Activated T-helper 1 cell treated with Interleukin-2 at 50 U/mL for 16 hours (primary cell): ENCODE results near the gene FAM229A.
A peak's percentile ranks its signal among the peaks of the same experiment; 100 is the strongest.
"Not testable (repeated sequence)": the region's sequence is repeated elsewhere in the genome, so short reads cannot be mapped to it uniquely, and the experiment has no call there.

Experiments used
- DNase-seq: peaks from one replicate; pipeline ENCODE4 v3.0.0-alpha.2; 2020; ENCODE audit warnings: low read depth

FAM229A gene, protein sequence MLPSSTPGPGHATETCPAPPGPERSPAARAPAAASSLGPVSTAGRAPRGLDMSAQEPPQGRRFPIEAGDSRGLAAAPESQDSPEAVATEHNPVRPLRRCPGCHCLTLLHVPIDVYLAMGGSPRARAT

DNA sequence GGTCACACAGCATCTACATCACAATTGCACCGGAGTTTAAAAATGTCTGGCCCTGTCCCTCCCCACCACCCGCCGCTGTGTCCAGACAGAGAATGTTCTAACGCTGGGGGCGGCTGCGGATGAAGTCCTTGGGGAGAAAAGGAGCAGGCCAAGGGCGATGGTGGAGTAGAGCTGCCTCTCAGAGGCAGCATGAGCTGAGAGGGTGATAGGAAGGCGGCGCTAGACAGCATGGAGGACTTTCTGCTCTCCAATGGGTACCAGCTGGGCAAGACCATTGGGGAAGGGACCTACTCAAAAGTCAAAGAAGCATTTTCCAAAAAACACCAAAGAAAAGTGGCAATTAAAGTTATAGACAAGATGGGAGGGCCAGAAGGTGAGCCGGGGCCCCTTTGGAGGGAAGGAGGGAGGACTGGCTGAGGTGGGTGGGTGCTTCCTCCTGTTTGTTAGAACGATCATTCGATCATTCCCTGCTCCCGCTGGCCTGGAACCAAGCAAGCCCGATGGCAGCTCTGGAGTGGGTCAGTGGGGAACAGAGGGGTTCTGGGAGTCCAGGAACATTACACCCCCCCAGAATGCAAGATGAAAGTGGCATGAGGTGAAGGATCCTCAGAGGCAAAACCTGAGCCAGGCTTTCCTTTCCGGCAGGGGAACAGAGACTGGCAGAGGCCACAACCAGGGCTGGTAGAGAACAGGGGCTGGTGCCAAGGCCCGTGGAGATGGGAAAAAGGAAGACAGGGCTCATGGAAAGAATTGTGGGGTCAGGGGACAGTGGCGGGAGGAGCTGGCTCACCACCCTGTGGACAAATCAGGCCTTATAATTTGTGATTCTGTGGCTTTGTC lies at the start of gene FAM229A, which contains the start of gene TSSK3:
Gene FAM229A (minus strand): TSS at position 12 of the 840 bp plus-strand sequence. CDS start 394 bp downstream, outside the sequence.
Gene TSSK3 (plus strand): TSS at position 66 of the 840 bp plus-strand sequence. CDS start 163 bp downstream, at position 229.
- DNase-seq: no peak

DNA sequence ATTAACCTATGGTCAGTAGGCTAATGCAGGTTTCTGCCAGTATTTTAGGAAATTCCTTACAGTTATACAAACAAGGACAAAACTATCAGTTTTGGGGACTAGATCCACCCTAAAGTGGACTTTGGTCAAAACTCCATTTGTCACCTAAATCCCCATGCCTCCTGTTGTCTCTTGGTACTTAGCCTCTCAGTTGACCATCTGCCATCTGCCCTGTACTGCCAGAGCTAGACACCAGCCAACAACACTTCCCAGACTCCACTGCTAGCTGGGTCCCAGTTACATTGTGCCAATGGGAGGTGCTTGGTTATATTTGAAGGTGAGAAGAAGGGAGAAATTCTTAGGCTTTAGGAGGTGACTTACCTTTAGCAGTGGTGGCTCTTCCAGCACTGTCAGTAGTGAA lies 49.0 kb upstream of the FAM229A start:
- DNase-seq: no peak

DNA sequence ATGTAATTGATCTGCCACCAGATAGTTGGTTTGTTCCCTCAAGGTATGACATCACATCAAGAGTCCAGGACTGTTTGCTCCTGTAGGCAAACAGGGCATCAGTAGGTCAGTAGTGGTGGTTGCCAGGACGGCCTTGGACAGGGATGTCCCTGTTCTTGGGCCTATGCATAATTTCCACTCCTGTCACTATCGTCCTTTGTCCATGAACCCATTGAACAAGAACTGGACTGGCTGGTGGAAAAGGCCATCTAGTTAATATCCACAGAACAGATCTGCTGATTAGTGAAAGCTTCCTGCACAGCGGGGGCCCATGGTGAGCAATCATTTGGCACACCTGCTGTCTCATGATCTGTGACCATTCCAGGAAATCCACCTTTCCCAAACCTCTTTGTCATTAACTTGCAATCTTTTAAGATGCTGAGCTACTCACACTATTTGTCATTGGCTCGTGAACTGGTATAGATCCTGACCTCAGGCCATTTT lies 44.4 kb upstream of the FAM229A start:
- no peak for DNase-seq

DNA sequence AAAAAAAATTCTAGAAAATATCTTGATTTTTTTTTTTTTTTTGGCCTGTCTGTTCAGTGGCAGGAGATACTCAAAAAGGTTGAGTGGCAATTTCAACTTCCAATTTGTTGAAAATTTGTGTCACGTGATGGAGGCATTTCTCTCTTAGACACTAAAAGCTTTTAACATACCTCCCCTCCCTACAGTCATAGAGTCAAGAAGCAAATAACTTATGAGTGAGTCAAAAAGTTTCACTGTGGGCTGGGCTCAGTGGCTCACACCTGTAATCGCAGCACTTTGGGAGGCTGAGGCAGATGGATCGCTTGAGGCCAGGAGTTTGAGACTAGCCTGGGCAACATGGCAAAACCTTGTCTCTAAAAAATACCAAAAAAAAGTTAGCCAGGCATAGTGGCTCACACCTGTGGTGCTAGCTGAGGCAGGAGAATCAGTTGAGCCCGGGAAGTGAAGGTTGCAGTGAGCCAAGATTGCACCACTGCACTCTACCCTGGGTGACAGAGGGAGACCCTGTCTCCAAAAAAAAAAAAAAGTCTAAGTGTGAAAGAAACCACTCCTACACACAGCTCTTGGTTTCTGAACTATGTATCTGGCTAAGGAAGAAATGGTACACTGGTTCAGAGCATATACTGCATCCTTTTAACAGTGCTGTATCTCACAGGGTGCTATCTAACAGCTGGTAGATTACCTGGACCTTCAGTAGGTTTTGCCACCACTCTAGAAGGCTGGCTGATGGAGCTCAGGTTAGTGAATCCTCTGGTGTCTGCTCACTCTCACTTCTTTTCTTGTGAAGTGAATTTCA lies 43.6 kb upstream of the FAM229A start:
- no peak for DNase-seq

DNA sequence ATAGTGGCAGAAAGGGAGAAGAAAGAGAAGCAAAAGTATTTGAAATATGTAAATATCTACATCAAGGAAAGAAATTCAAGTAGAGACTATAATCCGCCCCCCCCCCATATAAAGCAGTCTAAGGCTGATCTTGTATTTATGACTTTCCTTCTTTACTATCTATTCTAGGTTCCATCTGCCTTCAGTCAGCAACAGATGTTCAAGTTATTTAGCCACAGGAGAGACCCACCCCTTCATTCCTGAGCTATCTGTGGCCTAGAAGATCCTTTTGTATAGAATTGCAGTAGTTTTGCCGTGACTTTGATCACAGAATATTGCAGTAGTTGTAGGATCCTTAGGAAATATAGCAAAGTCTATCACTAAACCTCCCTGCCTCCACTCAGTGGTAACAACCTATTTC lies 42.7 kb upstream of the FAM229A start:
- DNase-seq: no peak

DNA sequence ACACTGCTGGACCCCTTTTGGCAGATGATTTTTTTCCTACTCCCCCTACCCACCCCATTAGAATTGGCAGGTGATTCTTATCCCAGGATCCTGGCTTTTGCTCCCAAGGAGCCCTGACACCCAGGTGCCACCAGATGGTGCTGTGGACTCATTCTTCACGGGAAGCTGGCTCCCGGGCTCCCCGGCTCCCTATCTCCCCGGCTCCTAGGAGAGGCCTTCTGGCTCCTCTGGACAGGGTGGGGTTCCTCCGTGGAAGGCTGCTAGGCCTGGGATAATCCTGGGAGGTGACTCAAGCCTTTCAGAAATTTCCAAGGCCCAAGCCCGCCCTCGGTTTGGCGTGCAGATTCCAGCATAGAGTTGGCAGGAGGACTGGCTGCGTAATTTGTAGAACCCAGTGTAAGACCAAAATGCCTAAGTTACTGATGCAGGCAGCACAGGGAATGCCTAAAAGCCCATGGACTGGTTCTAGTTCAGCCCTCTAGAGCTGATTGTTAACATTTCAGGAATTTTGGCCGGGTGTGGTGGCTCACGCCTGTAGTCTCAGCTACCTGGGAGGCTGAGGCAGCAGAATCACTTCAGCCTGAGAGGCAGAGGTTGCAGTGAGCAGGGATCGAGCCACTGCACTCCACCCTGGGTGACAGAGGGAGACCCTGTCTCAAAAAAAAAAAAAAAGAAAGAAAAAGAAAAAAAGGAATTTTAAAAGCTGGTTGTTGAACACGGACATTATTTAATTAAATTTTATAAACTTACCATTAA lies 38.8 kb upstream of the FAM229A start:
- DNase-seq: peak; percentile 31

DNA sequence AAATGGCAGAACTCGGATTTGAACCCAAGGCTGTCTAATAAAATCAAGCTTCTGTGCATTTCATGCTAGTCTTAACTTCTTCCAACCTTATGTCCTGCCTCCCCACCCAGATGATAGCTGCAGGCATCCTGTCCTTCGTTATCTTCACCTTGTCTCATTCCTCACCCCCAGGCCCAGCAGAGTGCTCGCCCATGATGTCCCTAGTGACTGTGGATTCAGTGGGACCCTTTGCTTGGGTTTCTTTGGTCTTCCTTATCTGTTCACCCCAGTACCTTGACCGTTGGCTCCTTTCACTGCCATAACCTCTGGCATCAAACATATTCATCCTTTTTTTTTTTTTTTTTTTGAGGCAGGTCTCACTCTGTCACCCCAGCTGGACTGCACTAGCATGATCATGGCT lies 37.6 kb upstream of the FAM229A start:
- no peak for DNase-seq

DNA sequence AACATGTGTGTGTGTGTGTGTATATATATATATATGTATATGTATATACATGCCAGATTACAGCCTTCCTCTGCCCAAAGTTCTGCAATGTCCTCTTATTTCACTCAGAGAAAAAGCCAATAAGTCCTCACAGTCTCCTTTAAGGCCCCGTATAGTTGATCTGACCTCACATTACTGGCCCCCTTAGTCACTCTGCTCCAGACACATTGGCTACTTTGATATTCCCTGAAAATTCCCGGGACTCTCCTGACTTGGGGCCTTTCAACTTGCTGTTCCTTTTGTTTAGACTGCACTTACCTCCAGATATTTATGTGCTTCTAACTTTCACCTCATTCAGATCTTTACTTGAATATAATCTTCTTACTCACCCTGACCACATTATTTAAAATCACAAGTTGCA lies 36.1 kb upstream of the FAM229A start:
- DNase-seq: no peak

DNA sequence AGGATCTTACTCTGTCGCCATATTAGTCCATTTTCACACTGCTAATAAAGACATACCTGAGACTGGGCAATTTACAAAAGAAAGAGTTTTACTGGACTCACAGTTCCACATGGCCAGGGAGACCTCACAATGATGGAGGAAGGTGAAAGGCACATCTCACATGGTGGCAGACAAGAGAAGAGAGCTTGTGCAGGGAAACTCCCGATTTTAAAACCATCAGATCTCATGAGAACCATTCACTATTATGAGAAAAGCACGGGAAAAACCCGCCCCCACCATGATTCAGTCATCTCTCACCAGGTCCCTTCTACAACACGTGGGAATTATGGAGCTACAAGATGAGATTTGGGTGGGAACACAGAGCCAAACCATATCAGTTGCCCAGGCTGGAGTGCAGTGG lies 34.2 kb upstream of the FAM229A start:
- DNase-seq: not testable (repeated sequence)

DNA sequence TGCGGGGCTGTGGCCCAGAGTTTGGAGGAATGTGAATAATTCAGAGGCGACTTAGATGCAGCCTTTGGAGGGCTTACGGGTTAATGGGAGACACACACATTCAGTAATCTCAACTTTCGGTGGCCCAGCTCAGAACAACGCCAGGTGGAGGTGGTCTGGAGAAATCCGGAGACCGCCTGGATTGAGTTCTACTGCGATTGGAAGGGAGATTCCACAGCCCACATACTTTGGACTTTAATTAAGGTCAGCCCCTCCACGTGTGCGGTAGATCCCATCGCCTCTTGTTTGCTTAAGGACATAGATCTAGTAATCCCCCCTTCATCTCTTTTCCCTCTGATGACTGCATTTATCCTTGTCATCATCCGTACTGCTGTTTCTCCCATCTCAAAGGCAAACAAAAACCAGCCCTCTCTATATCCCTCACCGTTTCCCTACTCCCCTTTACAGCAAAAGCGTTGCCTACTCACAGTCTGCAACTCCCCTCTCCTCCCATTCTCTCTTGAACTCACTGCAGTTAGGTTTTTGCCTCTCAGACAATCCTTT lies 32.7 kb upstream of the FAM229A start:
- no peak for DNase-seq

DNA sequence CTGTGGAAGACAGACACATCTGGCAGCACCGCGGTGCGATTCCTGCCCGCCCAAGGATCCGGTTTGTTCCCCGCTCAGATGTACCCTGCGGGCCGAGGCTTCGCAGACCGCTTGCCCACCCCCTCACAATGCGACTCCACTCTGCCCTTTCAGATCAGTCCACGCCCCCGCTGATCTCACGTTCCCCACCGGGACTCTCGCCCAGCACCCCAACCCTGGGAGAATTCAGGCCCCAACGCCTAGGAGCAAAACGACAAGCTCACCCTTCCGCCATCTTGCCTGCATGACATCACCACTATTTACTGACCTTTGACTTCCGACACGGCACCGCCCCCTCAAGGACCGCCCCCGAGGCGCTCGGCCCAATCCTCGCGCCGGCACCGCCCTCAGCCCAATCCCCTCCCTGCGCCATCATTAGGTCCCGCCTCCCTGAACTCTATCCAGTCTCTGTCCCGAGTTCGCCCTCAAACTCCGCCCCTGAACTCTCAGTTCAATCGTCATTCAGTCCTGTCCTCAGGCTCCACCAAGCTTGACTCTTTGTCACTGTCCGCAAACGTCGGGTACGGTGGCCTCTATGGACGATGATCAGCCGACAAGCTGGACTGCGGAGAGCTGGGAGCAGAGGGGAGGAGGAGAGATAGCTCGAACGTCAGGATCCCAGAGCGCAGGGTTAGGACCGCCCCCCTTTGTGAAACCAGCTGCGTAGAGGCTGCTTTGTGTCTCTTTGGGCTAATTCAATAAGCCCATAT lies 32.0 kb upstream of the FAM229A start, which contains the start of gene BSDC1:
Gene BSDC1 (minus strand): TSS at position 301 of the 749 bp plus-strand sequence. CDS start 27 bp downstream, at position 274.
- DNase-seq: peak; percentile 95

DNA sequence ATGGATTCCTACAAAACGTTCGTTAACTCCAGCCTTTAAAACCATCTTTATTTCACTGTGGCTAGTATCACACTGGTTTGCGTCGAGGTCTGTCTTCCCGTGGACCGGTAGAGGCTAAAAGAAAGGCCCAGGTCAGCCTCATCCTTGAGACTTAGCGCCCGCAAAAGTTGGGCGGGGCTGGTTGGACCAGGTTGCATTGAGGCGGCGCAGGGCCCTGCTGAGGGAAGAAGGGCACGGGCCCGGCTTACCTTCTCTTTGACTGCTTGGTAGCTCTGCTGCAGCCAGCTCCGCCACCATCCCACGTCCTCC lies 31.5 kb upstream of the FAM229A start:
- no peak for DNase-seq

DNA sequence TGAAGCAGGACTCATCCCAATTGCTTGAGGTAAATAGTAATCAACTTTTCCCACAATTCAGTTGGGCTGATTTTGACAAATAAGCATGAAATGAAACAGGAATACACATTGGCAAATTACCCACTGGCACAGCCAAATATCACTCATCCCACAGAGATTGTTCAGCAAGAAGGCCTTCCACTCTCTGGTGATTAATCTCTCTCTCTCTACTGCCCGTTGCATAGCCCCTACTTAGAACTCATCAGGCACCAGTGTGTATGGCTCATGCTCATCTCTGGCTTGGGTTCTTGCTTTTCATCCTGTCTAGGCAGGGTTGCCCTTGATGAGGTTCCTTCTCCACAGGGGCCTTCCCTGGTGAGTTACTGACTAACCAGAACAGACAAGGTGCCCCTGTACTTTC lies 30.9 kb upstream of the FAM229A start:
- DNase-seq: no peak

DNA sequence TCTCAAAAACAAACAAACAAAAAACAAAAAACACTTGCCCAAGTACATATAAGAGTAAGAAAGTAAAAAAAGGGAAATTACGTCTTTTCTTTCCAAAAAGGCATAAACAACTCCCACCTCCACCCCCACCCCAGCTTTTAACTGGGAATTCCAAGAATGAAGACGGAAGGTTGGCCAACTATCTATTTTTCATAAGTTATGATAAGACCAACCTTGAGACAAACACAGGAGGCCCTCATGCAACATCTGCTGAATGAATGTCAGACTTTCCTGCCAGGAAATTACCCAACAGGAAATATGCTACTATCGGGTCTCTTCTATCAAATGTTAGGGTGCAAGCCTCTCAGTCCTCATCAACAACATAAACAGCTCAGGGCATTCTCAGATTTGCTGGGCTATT lies 30.0 kb upstream of the FAM229A start:
- no peak for DNase-seq

DNA sequence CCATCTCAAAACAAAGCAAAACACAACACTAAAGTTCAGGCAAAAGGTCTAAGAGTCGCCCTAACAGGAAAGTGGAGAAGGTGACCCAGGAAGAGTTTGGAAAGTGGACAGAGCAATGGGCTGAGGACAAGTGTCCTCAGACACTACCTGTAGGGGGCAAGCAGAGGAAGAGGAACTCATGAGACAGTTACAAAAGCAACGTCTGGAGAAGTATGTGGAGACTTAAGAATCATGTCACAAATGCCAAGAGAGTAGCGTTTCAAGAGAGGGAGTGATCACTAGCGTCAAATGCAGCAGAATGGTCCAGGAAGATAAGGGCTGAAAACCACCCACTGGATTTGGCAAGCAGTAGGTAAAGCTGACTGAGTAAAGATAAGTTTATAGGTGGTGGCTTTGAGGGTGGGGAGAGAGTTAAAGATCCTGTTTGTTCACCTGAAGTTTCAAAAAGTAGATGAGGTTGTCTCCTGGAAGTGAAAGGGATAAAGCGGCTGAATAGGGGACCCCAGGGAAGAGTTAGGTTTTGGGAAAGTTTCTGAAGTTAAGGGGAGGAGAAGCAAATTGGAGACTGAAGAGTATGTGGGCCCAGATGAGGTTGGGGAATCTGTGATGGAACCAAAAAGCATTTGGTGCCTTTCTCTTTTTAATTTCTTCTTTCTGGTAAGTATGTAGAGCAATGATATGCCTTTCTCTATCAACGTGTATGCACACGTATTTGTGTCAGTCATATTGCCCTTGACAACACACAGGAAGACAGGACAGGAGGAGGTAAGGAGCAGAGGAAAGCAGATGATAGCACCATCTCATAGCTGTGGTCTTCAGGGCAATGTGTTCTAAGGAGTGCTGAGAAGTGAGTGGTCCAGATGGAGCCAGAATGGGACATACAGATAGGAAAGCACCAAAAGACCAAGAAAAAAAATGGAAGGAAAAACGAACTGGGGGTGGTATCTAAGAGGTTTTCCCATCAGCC lies 28.9 kb upstream of the FAM229A start:
- DNase-seq: no peak

DNA sequence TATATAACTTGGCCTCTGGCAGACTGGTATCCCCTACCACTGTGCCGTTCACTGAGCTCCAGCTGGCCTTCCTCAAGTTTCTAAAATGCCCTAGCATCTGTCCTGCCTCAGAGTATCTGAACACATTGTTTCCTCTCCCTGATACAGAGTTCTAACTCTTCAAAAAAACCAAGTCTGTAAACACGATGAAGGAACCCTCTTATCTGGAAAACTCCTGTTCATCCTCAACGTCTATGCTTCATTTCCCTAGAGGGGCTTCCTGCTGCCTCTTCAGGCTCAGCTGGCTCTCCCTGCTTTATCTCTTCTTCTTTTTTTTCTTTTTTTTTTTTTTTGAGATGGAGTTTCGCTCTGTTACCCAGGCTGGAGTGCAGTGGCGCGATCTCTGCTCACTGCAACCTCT lies 26.4 kb upstream of the FAM229A start:
- DNase-seq: no peak

DNA sequence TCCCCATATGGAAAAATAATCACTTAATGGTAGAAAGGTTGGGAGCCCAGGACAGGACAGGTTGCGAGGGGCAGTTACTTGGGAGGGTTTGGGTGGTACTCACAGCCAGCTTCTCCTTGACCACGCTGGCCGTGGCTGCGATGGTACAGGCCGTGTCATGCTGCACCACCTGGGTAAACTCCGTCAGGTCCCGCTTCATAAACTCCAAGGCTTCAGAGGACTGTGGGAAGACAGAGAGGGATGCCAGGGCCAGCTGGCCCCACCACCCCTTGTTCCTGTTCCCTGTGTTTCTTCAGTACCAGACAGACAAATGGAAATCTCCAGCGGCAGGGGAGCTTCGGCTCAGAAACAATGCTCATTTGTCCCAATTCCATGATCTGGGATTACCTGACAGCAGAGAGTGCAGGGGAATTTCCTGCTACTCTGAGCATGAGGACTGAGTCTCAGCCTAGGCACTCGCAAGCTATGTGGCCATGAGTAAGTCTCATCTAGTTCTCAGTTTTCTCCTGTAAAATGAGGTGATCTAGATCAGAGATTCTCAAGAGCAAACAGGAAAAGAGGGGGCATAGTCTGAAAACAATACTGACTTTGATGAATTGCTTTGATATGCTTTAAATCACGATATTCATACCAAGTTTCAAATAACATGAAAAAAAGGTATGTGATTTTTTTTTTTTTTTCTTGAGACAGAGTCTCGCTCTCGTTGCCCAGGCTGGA lies 24.5 kb upstream of the FAM229A start:
- no peak for DNase-seq

DNA sequence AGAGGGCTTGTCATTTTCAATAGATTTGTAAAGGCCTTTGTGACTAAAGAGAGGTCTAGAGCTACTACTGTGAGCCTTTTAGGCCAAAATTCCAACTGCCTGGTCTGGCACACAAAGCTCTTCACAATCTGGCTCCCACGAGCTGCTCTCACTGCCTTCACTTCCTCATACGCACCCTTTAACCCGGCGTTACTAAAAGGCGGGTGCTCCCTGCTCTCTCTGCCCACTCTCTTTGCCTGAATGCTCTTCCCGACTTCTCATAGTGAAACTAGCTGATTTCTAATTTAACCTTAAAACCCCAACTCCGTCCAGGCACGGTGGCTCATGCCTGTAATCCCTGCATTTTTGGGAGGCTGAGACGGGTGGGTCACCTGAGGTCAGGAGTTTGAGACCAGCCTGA lies 17.8 kb upstream of the FAM229A start:
- no peak for DNase-seq
